B cell (primary cell): Measurements from ENCODE around the gene EHD1. TPM values are rescaled to one million over a fixed set of nuclear protein-coding genes. Genes with fewer than 3 reads are reported as not detected.

Source experiments
- ATAC-seq: fragments of 200-7000 bp; cut with Tn5 transposase; one replicate; pipeline ENCODE4 v1.10.0; 2021; ENCODE audit warnings: low read depth, mild to moderate bottlenecking, moderate number of reproducible peaks, moderate library complexity
- CTCF ChIA-PET: fragments of 350-600 bp; sonication (Branson Sonifier 250); formaldehyde crosslinking; loops from one replicate; lab custom pipeline; 2021; ENCODE audit warnings: antibody characterized with exemption, inconsistent platforms; lab: Charles Lee
- POLR2A ChIA-PET: fragments of 350-600 bp; sonication (Branson Sonifier 250); formaldehyde crosslinking; loops from one replicate; lab custom pipeline; 2021; ENCODE audit warnings: antibody characterized with exemption; lab: Charles Lee
- DNase-seq: peaks from one replicate; pipeline ENCODE4 v3.0.0; 2013
- H2AFZ ChIP-seq: 2 replicates; pipeline ENCODE4 v1.6.1; 2012; ENCODE audit warnings: mild to moderate bottlenecking, low read depth, low read length; ENCODE audit not compliant: insufficient read depth, poor library complexity, severe bottlenecking
- H3K27ac ChIP-seq, 2 donors: 1 replicate in 1 of 2; 2 replicates in 1 of 2; pipeline ENCODE4 v1.5.1; 2012 to 2013; ENCODE audit warnings: low read length in 2 of 2, mild to moderate bottlenecking in 2 of 2, moderate library complexity in 1 of 2
- H3K27me3 ChIP-seq, 4 experiments: fragments of 200-600 bp in 1 of 4; sonication (generic) in 1 of 4; replicated peaks in 1 of 4; 1 replicate in 2 of 4; 2 replicates in 2 of 4; pipeline versions ENCODE4 v1.6.1 to v1.7.0; 2013 to 2016; ENCODE audit warnings: low read length in 3 of 4, mild to moderate bottlenecking in 2 of 4, mixed read lengths in 1 of 4, moderate library complexity in 1 of 4; ENCODE audit not compliant: insufficient read depth in 4 of 4, control insufficient read depth in 3 of 4; ENCODE audit errors: control extremely low read depth in 1 of 4
- H3K36me3 ChIP-seq, 2 experiments: replicated peaks in 1 of 2; 1 replicate in 1 of 2; 2 replicates in 1 of 2; pipeline versions ENCODE4 v1.6.1 to v1.7.1; 2013; ENCODE audit warnings: low read length in 1 of 2; ENCODE audit not compliant: insufficient read depth in 2 of 2, control insufficient read depth in 1 of 2; ENCODE audit errors: control extremely low read depth in 1 of 2, extremely low read depth in 1 of 2
- H3K4me1 ChIP-seq, 2 donors: fragments of 200-600 bp in 1 of 2; sonication (generic) in 1 of 2; 1 replicate in 1 of 2; 2 replicates in 1 of 2; pipeline versions ENCODE4 v1.5.1 to v1.6.1; 2013 to 2017; ENCODE audit warnings: low read length in 2 of 2; ENCODE audit not compliant: control insufficient read depth in 2 of 2, insufficient read depth in 2 of 2
- H3K4me2 ChIP-seq: replicated peaks from 2 replicates; pipeline ENCODE3; 2012; ENCODE audit warnings: mild to moderate bottlenecking, low read depth, low read length; ENCODE audit not compliant: poor library complexity, severe bottlenecking
- H3K4me3 ChIP-seq, 5 experiments: fragments of 200-600 bp in 1 of 5; sonication (generic) in 1 of 5; 1 replicate in 3 of 5; 2 replicates in 2 of 5; pipeline versions ENCODE4 v1.5.1 to v1.7.0; 2011 to 2016; ENCODE audit warnings: low read length in 4 of 5, mild to moderate bottlenecking in 4 of 5, low read depth in 2 of 5, control low read depth in 1 of 5, moderate library complexity in 1 of 5; ENCODE audit not compliant: insufficient read depth in 1 of 5; ENCODE audit errors: control extremely low read depth in 1 of 5, extremely low read depth in 1 of 5
- H3K79me2 ChIP-seq: fragments of 200-600 bp; sonication (generic); one replicate; pipeline ENCODE4 v1.6.0; 2016; ENCODE audit warnings: low read length; ENCODE audit not compliant: control insufficient read depth, insufficient read depth
- H3K9ac ChIP-seq: fragments of 200-600 bp; sonication (generic); 2 replicates; pipeline ENCODE4 v1.6.1; 2017; ENCODE audit warnings: mild to moderate bottlenecking, low read length, moderate library complexity
- H3K9me3 ChIP-seq, 3 donors: one replicate each; pipeline versions ENCODE4 v1.6.1 to v1.7.1; 2013; ENCODE audit warnings: low read length in 2 of 3; ENCODE audit not compliant: control insufficient read depth in 2 of 3, insufficient read depth in 1 of 3; ENCODE audit errors: control extremely low read depth in 1 of 3
- H4K20me1 ChIP-seq: 2 replicates; pipeline ENCODE4 v1.6.0; 2012; ENCODE audit warnings: mild to moderate bottlenecking, low read length; ENCODE audit not compliant: insufficient read depth, control insufficient read depth, poor library complexity, severe bottlenecking
- H3K27ac Mint-ChIP-seq: one replicate; pipeline ENCODE4 v1.8.0; 2021; ENCODE audit warnings: mixed read lengths
- H3K27me3 Mint-ChIP-seq: one replicate; pipeline ENCODE4 v1.8.0; 2021; ENCODE audit warnings: mixed read lengths
- H3K4me1 Mint-ChIP-seq: one replicate; pipeline ENCODE4 v1.8.0; 2021; ENCODE audit warnings: mixed read lengths
- H3K4me3 Mint-ChIP-seq: one replicate; pipeline ENCODE4 v1.8.0; 2021; ENCODE audit warnings: mixed read lengths
- H3K9me3 Mint-ChIP-seq: one replicate; pipeline ENCODE4 v1.8.0; 2022; ENCODE audit warnings: mixed read lengths; ENCODE audit not compliant: insufficient read depth
- CTCF ChIP-seq: fragments of 200-600 bp; IDR thresholded peaks from one replicate; pipeline ENCODE4 v1.8.0; 2022; ENCODE audit warnings: antibody characterized with exemption, mild to moderate bottlenecking
- EZH2 ChIP-seq: IDR thresholded peaks from 2 replicates; pipeline ENCODE4 v1.6.1; 2012; ENCODE audit warnings: borderline replicate concordance, low read depth, mild to moderate bottlenecking, moderate library complexity, low read length; ENCODE audit not compliant: insufficient read depth, poor library complexity, severe bottlenecking
- WGBS: methylation state at CpG from one replicate; pipeline ENCODE4 v1.1.5; 2013; ENCODE audit warnings: missing lambda C conversion rate; ENCODE audit not compliant: insufficient coverage; 5-methylcytosine and 5-hydroxymethylcytosine counted together
- intact Hi-C: fragments of 100-400 bp; cut with micrococcal nuclease; formaldehyde crosslinking; loops from one replicate; pipeline ENCODE4 v1.10.0; 2022
- polyA plus RNA-seq: library from polyadenylated mRNA; depleted of rRNA; stranded (reverse); fragments of >200 nt; gene quantifications from 2 replicates; pipeline ENCODE4 v1.2.3, GENCODE V29; 2012
- total RNA-seq, 2 donors: library from RNA; stranded (reverse); fragments of 120-200 nt in 1 of 2; gene quantifications; 1 replicate in 1 of 2; 2 replicates in 1 of 2; pipeline versions ENCODE4 v1.2.3 to v1.2.4, GENCODE V29; 2013 to 2022

The EHD1 gene
- total and polyA plus RNA-seq, 2 donors (not counting 1 experiment from before 2014, with no cell fraction given) = 208 to 280 TPM

DNA sequence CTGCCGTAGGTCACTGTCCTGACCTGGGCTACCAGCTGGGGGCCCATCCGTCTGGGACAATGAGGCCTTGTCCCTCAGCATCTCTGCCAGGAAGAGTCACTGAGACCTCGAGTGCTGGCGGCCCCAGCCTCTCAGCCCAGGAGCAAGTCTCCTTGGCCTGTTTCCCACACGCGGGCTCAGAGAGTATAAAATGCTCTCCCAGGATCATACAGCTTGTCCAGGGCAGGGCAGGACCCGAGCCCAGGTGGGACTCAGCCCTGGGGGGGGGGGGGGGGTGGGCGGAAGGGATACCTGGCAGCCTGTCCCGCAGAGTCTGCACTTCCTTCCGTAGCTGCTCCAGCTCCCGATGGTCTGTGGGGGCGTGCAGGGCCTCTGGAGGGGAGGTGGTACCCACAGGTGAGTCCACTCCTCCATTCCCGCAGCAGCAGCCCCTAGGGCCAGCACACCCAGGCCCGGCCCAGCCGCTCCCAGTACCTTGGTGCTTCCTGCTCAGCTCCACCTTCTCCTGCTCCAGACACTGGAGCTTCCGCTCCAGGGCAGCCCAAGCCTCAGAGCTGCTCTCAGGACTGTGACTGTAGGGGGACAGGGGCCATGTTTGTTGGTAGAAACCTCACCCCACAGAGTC is 41.9 kb downstream of the EHD1 start:
- Histone ChIP-seq H3K27ac (no peak overlapping the region), H3K79me2 (no peaks in the 10 kb centered on the region), H3K9me3 (no peaks in the 10 kb centered on the region), H2AFZ (no peak overlapping the region), H3K4me2 (no peak overlapping the region), H4K20me1 (no peaks in the 10 kb centered on the region), H3K27me3 (no peaks in the 10 kb centered on the region), H3K4me1 (peaks cover 0 to 4% of the 10 kb centered on the region in 2 donors), H3K4me3 (no peak overlapping the region), H3K36me3 (peaks cover 0 to 11% of the 10 kb centered on the region in 2 experiments), H3K9ac (no peak overlapping the region)
- intact Hi-C loops = no loop called here
- no peak for ATAC-seq
- Mint-ChIP-seq H3K9me3 (no peaks in the 10 kb centered on the region), H3K27ac (no peak overlapping the region), H3K27me3 (no peaks in the 10 kb centered on the region), H3K4me3 (no peak overlapping the region), H3K4me1 (no peaks in the 10 kb centered on the region)
- WGBS = 92% methylated on average over 9 of the region's 16 CpGs
- CTCF ChIA-PET = no interaction called here
- no peak for TF ChIP-seq EZH2
- no peak for DNase-seq
- POLR2A ChIA-PET = interaction anchor here (0.5 kb wide), 1 partner anchor 11 kb away, joined by 3 read pairs; no protein-coding TSS in a partner anchor

- Mint-ChIP-seq H3K27ac (no peak overlapping the region), H3K27me3 (no peaks in the 10 kb centered on the region), H3K4me3 (no peak overlapping the region), H3K4me1 (no peaks in the 10 kb centered on the region), H3K9me3 (no peaks in the 10 kb centered on the region)
- no peak for DNase-seq
- no peak overlapping the region for H3K4me3 ChIP-seq
- no peak overlapping the region for H3K27ac ChIP-seq
- intact Hi-C loops = no loop called here
- ChIA-PET POLR2A (interaction anchor here (0.5 kb wide), 1 partner anchor 11 kb away, joined by 3 read pairs; no protein-coding TSS in a partner anchor), CTCF (interaction anchor here (1.2 kb wide), 1 partner anchor 52 kb away, joined by 5 read pairs; no protein-coding TSS in a partner anchor)
- no peaks in the 10 kb centered on the region for H3K9me3 ChIP-seq
- H3K9ac ChIP-seq = no peak overlapping the region
- H3K79me2 ChIP-seq = no peaks in the 10 kb centered on the region
- H2AFZ ChIP-seq = no peak overlapping the region
- no peaks in the 10 kb centered on the region for H3K27me3 ChIP-seq
- H3K4me1 ChIP-seq = peaks cover 0 to 4% of the 10 kb centered on the region in 2 donors
- no peaks in the 10 kb centered on the region for H4K20me1 ChIP-seq
- H3K4me2 ChIP-seq = no peak overlapping the region
- H3K36me3 ChIP-seq = peaks cover 0 to 11% of the 10 kb centered on the region in 2 experiments
- WGBS = 95% methylated on average over 17 of the region's 17 CpGs
- TF ChIP-seq EZH2 (no peak), CTCF (no peak)
- ATAC-seq = no peak
Observed at GRCh38 chr11:64835616-64836447, 42.6 kb downstream of the EHD1 start.
